ENCODE data around the gene PCTP. TPM values are rescaled to one million over a fixed set of nuclear protein-coding genes. Genes with fewer than 3 reads are reported as not detected.

The PCTP gene
- total and polyA plus RNA-seq, 9 of the 15 experiments (the other 6 are each of a cell fraction or from before 2014, with no cell fraction given) = 10.9 to 62.3 (median 41.2) TPM

DNA sequence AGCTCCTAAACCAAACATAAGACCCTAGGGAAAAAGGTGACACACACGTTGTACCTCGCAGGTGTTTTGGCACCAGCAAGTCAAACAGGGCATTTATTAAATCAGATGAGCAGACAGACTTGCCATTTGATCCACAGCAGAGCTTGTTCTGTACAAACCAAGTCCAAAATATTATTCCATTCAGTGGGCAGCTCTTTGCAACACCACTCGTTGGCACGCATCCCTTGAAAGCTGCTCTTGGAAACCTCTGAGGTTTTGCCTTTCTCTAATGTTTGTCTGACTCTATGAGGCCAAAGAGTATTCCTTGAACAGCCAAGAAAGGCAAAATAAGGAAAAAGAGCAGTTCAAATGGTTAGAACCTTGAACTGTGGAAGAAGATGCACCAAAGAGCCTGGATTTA lies 40.9 kb upstream of the PCTP start (continued):
- TF ChIP-seq, protein P1, sequence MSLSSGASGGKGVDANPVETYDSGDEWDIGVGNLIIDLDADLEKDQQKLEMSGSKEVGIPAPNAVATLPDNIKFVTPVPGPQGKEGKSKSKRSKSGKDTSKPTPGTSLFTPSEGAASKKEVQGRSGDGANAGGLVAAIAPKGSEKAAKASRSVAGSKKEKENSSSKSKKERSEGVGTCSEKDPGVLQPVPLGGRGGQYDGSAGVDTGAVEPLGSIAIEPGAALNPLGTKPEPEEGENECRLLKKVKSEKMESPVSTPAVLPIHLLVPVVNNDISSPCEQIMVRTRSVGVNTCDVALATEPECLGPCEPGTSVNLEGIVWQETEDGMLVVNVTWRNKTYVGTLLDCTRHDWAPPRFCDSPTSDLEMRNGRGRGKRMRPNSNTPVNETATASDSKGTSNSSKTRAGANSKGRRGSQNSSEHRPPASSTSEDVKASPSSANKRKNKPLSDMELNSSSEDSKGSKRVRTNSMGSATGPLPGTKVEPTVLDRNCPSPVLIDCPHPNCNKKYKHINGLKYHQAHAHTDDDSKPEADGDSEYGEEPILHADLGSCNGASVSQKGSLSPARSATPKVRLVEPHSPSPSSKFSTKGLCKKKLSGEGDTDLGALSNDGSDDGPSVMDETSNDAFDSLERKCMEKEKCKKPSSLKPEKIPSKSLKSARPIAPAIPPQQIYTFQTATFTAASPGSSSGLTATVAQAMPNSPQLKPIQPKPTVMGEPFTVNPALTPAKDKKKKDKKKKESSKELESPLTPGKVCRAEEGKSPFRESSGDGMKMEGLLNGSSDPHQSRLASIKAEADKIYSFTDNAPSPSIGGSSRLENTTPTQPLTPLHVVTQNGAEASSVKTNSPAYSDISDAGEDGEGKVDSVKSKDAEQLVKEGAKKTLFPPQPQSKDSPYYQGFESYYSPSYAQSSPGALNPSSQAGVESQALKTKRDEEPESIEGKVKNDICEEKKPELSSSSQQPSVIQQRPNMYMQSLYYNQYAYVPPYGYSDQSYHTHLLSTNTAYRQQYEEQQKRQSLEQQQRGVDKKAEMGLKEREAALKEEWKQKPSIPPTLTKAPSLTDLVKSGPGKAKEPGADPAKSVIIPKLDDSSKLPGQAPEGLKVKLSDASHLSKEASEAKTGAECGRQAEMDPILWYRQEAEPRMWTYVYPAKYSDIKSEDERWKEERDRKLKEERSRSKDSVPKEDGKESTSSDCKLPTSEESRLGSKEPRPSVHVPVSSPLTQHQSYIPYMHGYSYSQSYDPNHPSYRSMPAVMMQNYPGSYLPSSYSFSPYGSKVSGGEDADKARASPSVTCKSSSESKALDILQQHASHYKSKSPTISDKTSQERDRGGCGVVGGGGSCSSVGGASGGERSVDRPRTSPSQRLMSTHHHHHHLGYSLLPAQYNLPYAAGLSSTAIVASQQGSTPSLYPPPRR (CRISPR knock-in tag; IDR thresholded peaks at IDR 0.05; ENCODE audit: borderline replicate concordance) = no peak
- TF ChIP-seq, protein P2, sequence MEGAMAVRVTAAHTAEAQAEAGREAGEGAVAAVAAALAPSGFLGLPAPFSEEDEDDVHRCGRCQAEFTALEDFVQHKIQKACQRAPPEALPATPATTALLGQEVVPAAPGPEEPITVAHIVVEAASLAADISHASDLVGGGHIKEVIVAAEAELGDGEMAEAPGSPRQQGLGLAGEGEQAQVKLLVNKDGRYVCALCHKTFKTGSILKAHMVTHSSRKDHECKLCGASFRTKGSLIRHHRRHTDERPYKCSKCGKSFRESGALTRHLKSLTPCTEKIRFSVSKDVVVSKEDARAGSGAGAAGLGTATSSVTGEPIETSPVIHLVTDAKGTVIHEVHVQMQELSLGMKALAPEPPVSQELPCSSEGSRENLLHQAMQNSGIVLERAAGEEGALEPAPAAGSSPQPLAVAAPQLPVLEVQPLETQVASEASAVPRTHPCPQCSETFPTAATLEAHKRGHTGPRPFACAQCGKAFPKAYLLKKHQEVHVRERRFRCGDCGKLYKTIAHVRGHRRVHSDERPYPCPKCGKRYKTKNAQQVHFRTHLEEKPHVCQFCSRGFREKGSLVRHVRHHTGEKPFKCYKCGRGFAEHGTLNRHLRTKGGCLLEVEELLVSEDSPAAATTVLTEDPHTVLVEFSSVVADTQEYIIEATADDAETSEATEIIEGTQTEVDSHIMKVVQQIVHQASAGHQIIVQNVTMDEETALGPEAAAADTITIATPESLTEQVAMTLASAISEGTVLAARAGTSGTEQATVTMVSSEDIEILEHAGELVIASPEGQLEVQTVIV (CRISPR knock-in tag; IDR thresholded peaks at IDR 0.05; ENCODE audit: borderline replicate concordance) = no peak
- TF ChIP-seq, protein P3, sequence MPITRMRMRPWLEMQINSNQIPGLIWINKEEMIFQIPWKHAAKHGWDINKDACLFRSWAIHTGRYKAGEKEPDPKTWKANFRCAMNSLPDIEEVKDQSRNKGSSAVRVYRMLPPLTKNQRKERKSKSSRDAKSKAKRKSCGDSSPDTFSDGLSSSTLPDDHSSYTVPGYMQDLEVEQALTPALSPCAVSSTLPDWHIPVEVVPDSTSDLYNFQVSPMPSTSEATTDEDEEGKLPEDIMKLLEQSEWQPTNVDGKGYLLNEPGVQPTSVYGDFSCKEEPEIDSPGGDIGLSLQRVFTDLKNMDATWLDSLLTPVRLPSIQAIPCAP (CRISPR knock-in tag; IDR thresholded peaks at IDR 0.05; ENCODE audit: borderline replicate concordance) = no peak
- TF ChIP-seq, protein P4, sequence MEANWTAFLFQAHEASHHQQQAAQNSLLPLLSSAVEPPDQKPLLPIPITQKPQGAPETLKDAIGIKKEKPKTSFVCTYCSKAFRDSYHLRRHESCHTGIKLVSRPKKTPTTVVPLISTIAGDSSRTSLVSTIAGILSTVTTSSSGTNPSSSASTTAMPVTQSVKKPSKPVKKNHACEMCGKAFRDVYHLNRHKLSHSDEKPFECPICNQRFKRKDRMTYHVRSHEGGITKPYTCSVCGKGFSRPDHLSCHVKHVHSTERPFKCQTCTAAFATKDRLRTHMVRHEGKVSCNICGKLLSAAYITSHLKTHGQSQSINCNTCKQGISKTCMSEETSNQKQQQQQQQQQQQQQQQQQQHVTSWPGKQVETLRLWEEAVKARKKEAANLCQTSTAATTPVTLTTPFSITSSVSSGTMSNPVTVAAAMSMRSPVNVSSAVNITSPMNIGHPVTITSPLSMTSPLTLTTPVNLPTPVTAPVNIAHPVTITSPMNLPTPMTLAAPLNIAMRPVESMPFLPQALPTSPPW (CRISPR knock-in tag; IDR thresholded peaks at IDR 0.05) = no peak
- no peak for TF ChIP-seq PHF8 (IDR thresholded peaks at IDR 0.05; ENCODE audit: borderline replicate concordance, low read length)
- TF ChIP-seq, protein P5, sequence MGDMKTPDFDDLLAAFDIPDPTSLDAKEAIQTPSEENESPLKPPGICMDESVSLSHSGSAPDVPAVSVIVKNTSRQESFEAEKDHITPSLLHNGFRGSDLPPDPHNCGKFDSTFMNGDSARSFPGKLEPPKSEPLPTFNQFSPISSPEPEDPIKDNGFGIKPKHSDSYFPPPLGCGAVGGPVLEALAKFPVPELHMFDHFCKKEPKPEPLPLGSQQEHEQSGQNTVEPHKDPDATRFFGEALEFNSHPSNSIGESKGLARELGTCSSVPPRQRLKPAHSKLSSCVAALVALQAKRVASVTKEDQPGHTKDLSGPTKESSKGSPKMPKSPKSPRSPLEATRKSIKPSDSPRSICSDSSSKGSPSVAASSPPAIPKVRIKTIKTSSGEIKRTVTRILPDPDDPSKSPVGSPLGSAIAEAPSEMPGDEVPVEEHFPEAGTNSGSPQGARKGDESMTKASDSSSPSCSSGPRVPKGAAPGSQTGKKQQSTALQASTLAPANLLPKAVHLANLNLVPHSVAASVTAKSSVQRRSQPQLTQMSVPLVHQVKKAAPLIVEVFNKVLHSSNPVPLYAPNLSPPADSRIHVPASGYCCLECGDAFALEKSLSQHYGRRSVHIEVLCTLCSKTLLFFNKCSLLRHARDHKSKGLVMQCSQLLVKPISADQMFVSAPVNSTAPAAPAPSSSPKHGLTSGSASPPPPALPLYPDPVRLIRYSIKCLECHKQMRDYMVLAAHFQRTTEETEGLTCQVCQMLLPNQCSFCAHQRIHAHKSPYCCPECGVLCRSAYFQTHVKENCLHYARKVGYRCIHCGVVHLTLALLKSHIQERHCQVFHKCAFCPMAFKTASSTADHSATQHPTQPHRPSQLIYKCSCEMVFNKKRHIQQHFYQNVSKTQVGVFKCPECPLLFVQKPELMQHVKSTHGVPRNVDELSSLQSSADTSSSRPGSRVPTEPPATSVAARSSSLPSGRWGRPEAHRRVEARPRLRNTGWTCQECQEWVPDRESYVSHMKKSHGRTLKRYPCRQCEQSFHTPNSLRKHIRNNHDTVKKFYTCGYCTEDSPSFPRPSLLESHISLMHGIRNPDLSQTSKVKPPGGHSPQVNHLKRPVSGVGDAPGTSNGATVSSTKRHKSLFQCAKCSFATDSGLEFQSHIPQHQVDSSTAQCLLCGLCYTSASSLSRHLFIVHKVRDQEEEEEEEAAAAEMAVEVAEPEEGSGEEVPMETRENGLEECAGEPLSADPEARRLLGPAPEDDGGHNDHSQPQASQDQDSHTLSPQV (IDR thresholded peaks at IDR 0.05) = no peak
